BJ (cell line): ENCODE measurements around the gene SHOC2. TPM values are rescaled to one million over a fixed set of nuclear protein-coding genes. Genes with fewer than 3 reads are reported as not detected.

Source experiments
- CTCF ChIA-PET: fragments of 350-600 bp; formaldehyde crosslinking; extraction: SDS; loops from one replicate; lab custom pipeline; 2021; ENCODE audit warnings: antibody characterized with exemption, inconsistent platforms; lab: Yijun Ruan, JAX
- POLR2A ChIA-PET: fragments of 300-600 bp; sonication (Branson Sonifier 250); formaldehyde crosslinking; extraction: SDS; loops from one replicate; lab custom pipeline; 2021; ENCODE audit warnings: antibody characterized with exemption; lab: Charles Lee
- DNase-seq: peaks from one replicate; pipeline ENCODE4 v3.0.0-alpha.2; 2011; ENCODE audit warnings: low read depth
- H3K27me3 ChIP-seq: 2 replicates; pipeline ENCODE4 v1.6.0; 2011; ENCODE audit warnings: low read length; ENCODE audit not compliant: control insufficient read depth, insufficient read depth
- H3K36me3 ChIP-seq: 2 replicates; pipeline ENCODE4 v1.5.1; 2011; ENCODE audit warnings: low read length; ENCODE audit not compliant: control insufficient read depth, insufficient read depth
- H3K4me3 ChIP-seq: 2 replicates; pipeline ENCODE4 v1.5.1; 2011; ENCODE audit warnings: low read depth, mild to moderate bottlenecking, control low read depth, low read length
- CTCF ChIP-seq: IDR thresholded peaks from 2 replicates; pipeline ENCODE4 v1.5.1; 2011; ENCODE audit warnings: low read depth, mild to moderate bottlenecking, control low read depth, inconsistent platforms, low read length, moderate library complexity; ENCODE audit not compliant: insufficient read depth
- polyA plus RNA-seq: library from polyadenylated mRNA; depleted of rRNA; stranded (reverse); fragments of >200 nt; gene quantifications from 2 replicates; pipeline ENCODE4 v1.2.3, GENCODE V29; 2011

SHOC2 gene
- polyA plus RNA-seq, 1 experiment: 14.7 TPM

GRCh38 chr10:110881247-110881646 is 38.2 kb upstream of the SHOC2 start:
- no peak overlapping the region for H3K4me3 ChIP-seq
- DNase-seq: no peak
- CTCF ChIA-PET: interaction anchor here (1.7 kb wide), 1 partner anchor 78 kb away, joined by 7 read pairs; no protein-coding TSS in a partner anchor
- no peak for TF ChIP-seq CTCF
- H3K27me3 ChIP-seq: no peaks in the 10 kb centered on the region
- POLR2A ChIA-PET: no interaction called here
- peaks cover 5% of the 10 kb centered on the region for H3K36me3 ChIP-seq

- no peak for DNase-seq
- ChIA-PET CTCF (interaction anchor here (1.0 to 1.7 kb wide), 5 partner anchors 9 to 79 kb away, joined by 3 to 7 read pairs (median 4); no protein-coding TSS in a partner anchor), POLR2A (no interaction called here)
- H3K27me3 ChIP-seq: no peaks in the 10 kb centered on the region
- TF ChIP-seq CTCF: no peak
- no peak overlapping the region for H3K4me3 ChIP-seq
- peaks cover 5% of the 10 kb centered on the region for H3K36me3 ChIP-seq
These were observed 37.5 kb upstream of the SHOC2 start for GRCh38 chr10:110881905-110882304.

GRCh38 chr10:110883924-110884323 is 35.5 kb upstream of the SHOC2 start:
- no peak for DNase-seq
- CTCF ChIA-PET: interaction anchor here (1.1 kb wide), 2 partner anchors 81 to 143 kb away, joined by 3 read pairs; no protein-coding TSS in a partner anchor
- TF ChIP-seq CTCF: no peak
- no peak overlapping the region for H3K4me3 ChIP-seq
- H3K36me3 ChIP-seq: peaks cover 6% of the 10 kb centered on the region
- POLR2A ChIA-PET: no interaction called here
- no peaks in the 10 kb centered on the region for H3K27me3 ChIP-seq

GRCh38 chr10:110885932-110886674 is 33.3 kb upstream of the SHOC2 start:
- Histone ChIP-seq H3K4me3 (no peak overlapping the region), H3K36me3 (peaks cover 6% of the 10 kb centered on the region), H3K27me3 (no peaks in the 10 kb centered on the region)
- DNase-seq: no peak
- no peak for TF ChIP-seq CTCF
- ChIA-PET CTCF (interaction anchor here (1.3 kb wide), 1 partner anchor 11 kb away, joined by 5 read pairs; no protein-coding TSS in a partner anchor), POLR2A (no interaction called here)

- TF ChIP-seq CTCF: no peak
- ChIA-PET CTCF (interaction anchor here (1.2 to 1.3 kb wide), 3 partner anchors 9 to 84 kb away, joined by 5 to 7 read pairs (median 5); no protein-coding TSS in a partner anchor), POLR2A (interaction anchor here (0.7 kb wide), 1 partner anchor 9 kb away, joined by 3 read pairs; no protein-coding TSS in a partner anchor)
- Histone ChIP-seq H3K27me3 (no peaks in the 10 kb centered on the region), H3K4me3 (no peak overlapping the region), H3K36me3 (peaks cover 3% of the 10 kb centered on the region)
- DNase-seq: no peak
These were observed 31.8 kb upstream of the SHOC2 start for GRCh38 chr10:110887560-110887959.
